PC-3 (cell line): ENCODE measurements around the gene LMTK2. TPM values are rescaled to one million over a fixed set of nuclear protein-coding genes. Genes with fewer than 3 reads are reported as not detected.

ENCODE experiments used
- ATAC-seq: fragments of 200-7000 bp; cut with Tn5 transposase; 2 replicates; pipeline ENCODE4 v1.9.1; 2020; ENCODE audit warnings: mild to moderate bottlenecking, moderate library complexity
- BruUV-seq: library from RNA; stranded (reverse); fragments of 400-500 nt; replicated peaks from 2 replicates; lab custom pipeline; 2021; lab: Mats Ljungman, UMichigan
- CTCF ChIA-PET: fragments of 300-600 bp; sonication (Branson Sonifier 250); formaldehyde crosslinking; loops from one replicate; lab custom pipeline; 2022; ENCODE audit warnings: antibody characterized with exemption; lab: Charles Lee
- POLR2A ChIA-PET: fragments of 300-600 bp; sonication (Branson Sonifier 250); formaldehyde crosslinking; loops from one replicate; lab custom pipeline; 2022; ENCODE audit warnings: antibody characterized with exemption; ENCODE audit not compliant: unreplicated experiment; lab: Charles Lee
- DNase-seq: peaks from one replicate; pipeline ENCODE4 v3.0.0-alpha.2; 2015
- H2AFZ ChIP-seq: fragments of 300-600 bp; sonication (generic); 2 replicates; pipeline ENCODE4 v1.6.0; 2016; ENCODE audit warnings: antibody characterized with exemption, low read length
- H3F3A ChIP-seq: fragments of 300-600 bp; sonication (generic); one replicate; pipeline ENCODE4 v1.6.0; 2017; ENCODE audit warnings: antibody characterized with exemption, low read length, control low read depth, mild to moderate bottlenecking; ENCODE audit not compliant: unreplicated experiment
- H3K27ac ChIP-seq: fragments of 300-600 bp; sonication (generic); 2 replicates; pipeline ENCODE4 v1.5.1; 2016; ENCODE audit warnings: mild to moderate bottlenecking, low read length
- H3K27me3 ChIP-seq: fragments of 300-600 bp; sonication (generic); 2 replicates; pipeline ENCODE4 v1.6.1; 2016; ENCODE audit warnings: low read length, mixed read lengths
- H3K36me3 ChIP-seq: fragments of 300-600 bp; sonication (generic); 2 replicates; pipeline ENCODE4 v1.6.1; 2016; ENCODE audit warnings: low read depth, mixed run types, low read length, mixed read lengths
- H3K4me1 ChIP-seq: fragments of 300-600 bp; sonication (generic); 2 replicates; pipeline ENCODE4 v1.5.1; 2016; ENCODE audit warnings: low read length; ENCODE audit not compliant: insufficient read depth
- H3K4me2 ChIP-seq: fragments of 300-600 bp; sonication (generic); 2 replicates; pipeline ENCODE4 v1.6.0; 2016; ENCODE audit warnings: low read length
- H3K4me3 ChIP-seq: fragments of 300-600 bp; sonication (generic); 2 replicates; pipeline ENCODE4 v1.5.1; 2016; ENCODE audit warnings: mild to moderate bottlenecking, low read length, mixed read lengths
- H3K79me2 ChIP-seq: fragments of 300-600 bp; sonication (generic); 2 replicates; pipeline ENCODE4 v1.6.1; 2017; ENCODE audit warnings: low read length, mixed read lengths
- H3K9ac ChIP-seq: fragments of 300-600 bp; sonication (generic); 2 replicates; pipeline ENCODE4 v1.6.0; 2016; ENCODE audit warnings: mild to moderate bottlenecking, low read length
- H3K9me2 ChIP-seq: fragments of 300-600 bp; sonication (generic); replicated peaks from 2 replicates; pipeline ENCODE4 v1.6.1; 2016; ENCODE audit warnings: mixed run types, low read length, mixed read lengths
- H3K9me3 ChIP-seq: fragments of 300-600 bp; sonication (generic); 2 replicates; pipeline ENCODE4 v1.6.1; 2016; ENCODE audit warnings: low read length, mixed read lengths
- H4K20me1 ChIP-seq: fragments of 300-600 bp; sonication (generic); 2 replicates; pipeline ENCODE4 v1.6.1; 2016; ENCODE audit warnings: low read length, mixed read lengths
- EZH2 ChIP-seq: fragments of 300-600 bp; sonication (generic); IDR thresholded peaks from one replicate; pipeline ENCODE4 v1.6.1; 2017; ENCODE audit warnings: antibody characterized with exemption, mild to moderate bottlenecking, low read length; ENCODE audit not compliant: unreplicated experiment
- EZH2phosphoT487 ChIP-seq: fragments of 300-600 bp; sonication (generic); IDR thresholded peaks from 2 replicates; pipeline ENCODE4 v1.6.1; 2018; ENCODE audit warnings: mild to moderate bottlenecking, antibody characterized with exemption, low read length, borderline replicate concordance
- intact Hi-C: fragments of 100-400 bp; cut with micrococcal nuclease; formaldehyde crosslinking; loops from 2 replicates; pipeline ENCODE4 v1.9.0; 2023
- total RNA-seq: library from RNA; depleted of rRNA; stranded (reverse); fragments of >200 nt; gene quantifications from 2 replicates; pipeline ENCODE4 v1.2.3, GENCODE V29; 2014
- TF ChIP-seq, protein P1 (sequence below): fragments of 300-600 bp; sonication (generic); conservative IDR thresholded peaks from 2 replicates; pipeline ENCODE4 v1.5.1; 2017; ENCODE audit warnings: antibody characterized with exemption, low read depth, mild to moderate bottlenecking, low read length

Gene LMTK2
- total RNA-seq, 1 experiment from 2014 or later = 9.0 TPM

DNA sequence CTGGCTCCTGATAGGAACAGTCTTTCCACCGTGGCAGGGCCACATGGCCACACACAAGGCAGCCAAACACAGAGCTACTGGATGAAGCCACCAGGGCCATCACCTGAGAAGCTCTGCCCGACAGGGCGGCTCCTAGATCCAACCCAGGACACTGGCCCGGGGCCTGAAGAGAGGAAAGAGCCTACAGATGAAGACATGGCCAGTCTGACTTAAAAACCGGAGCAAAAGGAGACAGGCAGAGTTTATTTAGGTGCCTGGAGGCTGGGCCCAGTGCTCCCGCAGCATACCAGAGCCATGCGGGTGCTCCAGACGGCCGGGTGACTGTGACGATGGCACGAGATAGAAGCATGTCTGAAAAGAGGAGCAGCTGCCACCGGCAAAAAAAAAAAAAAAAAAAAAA is 141.5 kb downstream of the LMTK2 start:
- no peaks in the 10 kb centered on the region for H3K9me2 ChIP-seq
- peaks cover 27% of the 10 kb centered on the region for H3K4me1 ChIP-seq
- H3K36me3 ChIP-seq = no peaks in the 10 kb centered on the region
- H3K27me3 ChIP-seq = no peaks in the 10 kb centered on the region
- no peak overlapping the region for H3K4me2 ChIP-seq
- no peak overlapping the region for H3K9ac ChIP-seq
- POLR2A ChIA-PET = no interaction called here
- H3F3A ChIP-seq = no peaks in the 10 kb centered on the region
- no peak for DNase-seq
- TF ChIP-seq, protein P1, sequence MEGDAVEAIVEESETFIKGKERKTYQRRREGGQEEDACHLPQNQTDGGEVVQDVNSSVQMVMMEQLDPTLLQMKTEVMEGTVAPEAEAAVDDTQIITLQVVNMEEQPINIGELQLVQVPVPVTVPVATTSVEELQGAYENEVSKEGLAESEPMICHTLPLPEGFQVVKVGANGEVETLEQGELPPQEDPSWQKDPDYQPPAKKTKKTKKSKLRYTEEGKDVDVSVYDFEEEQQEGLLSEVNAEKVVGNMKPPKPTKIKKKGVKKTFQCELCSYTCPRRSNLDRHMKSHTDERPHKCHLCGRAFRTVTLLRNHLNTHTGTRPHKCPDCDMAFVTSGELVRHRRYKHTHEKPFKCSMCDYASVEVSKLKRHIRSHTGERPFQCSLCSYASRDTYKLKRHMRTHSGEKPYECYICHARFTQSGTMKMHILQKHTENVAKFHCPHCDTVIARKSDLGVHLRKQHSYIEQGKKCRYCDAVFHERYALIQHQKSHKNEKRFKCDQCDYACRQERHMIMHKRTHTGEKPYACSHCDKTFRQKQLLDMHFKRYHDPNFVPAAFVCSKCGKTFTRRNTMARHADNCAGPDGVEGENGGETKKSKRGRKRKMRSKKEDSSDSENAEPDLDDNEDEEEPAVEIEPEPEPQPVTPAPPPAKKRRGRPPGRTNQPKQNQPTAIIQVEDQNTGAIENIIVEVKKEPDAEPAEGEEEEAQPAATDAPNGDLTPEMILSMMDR = no peak
- TF ChIP-seq EZH2phosphoT487 = no peak
- TF ChIP-seq EZH2 = no peak
- no peak overlapping the region for H3K27ac ChIP-seq
- no peaks in the 10 kb centered on the region for H3K9me3 ChIP-seq
- CTCF ChIA-PET = no interaction called here
- H3K79me2 ChIP-seq = peaks cover 14% of the 10 kb centered on the region
- ATAC-seq = no peak
- no peak overlapping the region for H3K4me3 ChIP-seq
- BruUV-seq = no TSS peak
- intact Hi-C loops = no loop called here
- H4K20me1 ChIP-seq = no peaks in the 10 kb centered on the region
- no peak overlapping the region for H2AFZ ChIP-seq

DNA sequence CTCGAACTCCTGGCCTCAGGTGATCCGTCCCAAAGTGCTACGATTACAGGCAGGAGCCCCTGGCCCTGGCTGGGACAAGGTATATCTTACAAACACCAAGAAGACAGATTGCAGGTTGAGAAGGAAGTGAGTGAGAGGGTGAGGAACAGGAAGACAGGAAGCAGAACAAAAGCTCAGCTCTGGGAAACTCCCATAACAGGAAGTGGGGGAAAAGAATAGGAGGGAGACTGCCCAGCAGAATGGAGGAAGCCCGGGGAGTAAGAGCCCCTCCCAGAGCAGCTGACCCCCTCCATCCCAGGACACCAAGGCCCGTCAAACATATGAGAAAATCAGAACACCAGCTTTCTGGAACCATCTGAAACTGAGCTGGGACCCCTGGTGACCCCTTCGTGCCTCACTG is 142.4 kb downstream of the LMTK2 start:
- intact Hi-C loops = no loop called here
- H3K9me3 ChIP-seq = no peaks in the 10 kb centered on the region
- ATAC-seq (no peak), DNase-seq (peak; percentile 6)
- H3K4me3 ChIP-seq = no peak overlapping the region
- CTCF ChIA-PET = no interaction called here
- H3K9ac ChIP-seq = no peak overlapping the region
- no peak overlapping the region for H3K4me2 ChIP-seq
- H2AFZ ChIP-seq = no peak overlapping the region
- TF ChIP-seq EZH2phosphoT487 = no peak
- TF ChIP-seq EZH2 = no peak
- TF ChIP-seq, protein P1 = no peak
- no peaks in the 10 kb centered on the region for H3F3A ChIP-seq
- no peak overlapping the region for H3K27ac ChIP-seq
- H3K27me3 ChIP-seq = no peaks in the 10 kb centered on the region
- POLR2A ChIA-PET = no interaction called here
- H3K36me3 ChIP-seq = no peaks in the 10 kb centered on the region
- no TSS peak for BruUV-seq
- no peaks in the 10 kb centered on the region for H4K20me1 ChIP-seq
- H3K79me2 ChIP-seq = peaks cover 18% of the 10 kb centered on the region
- H3K4me1 ChIP-seq = peaks cover 28% of the 10 kb centered on the region
- no peaks in the 10 kb centered on the region for H3K9me2 ChIP-seq

DNA sequence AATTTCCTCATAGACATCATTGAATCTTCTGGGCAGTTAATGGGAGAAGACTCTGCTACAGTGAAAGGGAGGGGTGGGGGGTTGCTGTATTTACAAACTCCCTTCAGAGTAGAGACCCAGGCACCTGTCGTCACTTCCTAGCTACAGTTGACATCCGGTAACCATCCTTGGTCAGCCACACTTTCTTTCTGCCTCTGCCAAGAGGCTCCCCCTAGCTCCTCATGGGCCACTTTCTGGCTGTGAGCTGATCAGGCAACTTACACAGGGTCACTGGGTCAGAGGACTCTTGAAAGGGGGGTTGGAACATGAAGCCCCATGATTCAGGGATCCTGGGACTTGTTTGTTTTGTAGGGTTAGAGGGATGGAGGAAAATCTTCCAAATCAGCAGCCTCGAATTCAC is 144.1 kb downstream of the LMTK2 start:
- Histone ChIP-seq H3K27me3 (no peaks in the 10 kb centered on the region), H3K4me3 (peak overlapping the region; percentile 99), H4K20me1 (no peaks in the 10 kb centered on the region), H3K9me3 (no peaks in the 10 kb centered on the region), H2AFZ (peak overlapping the region; percentile 96), H3K9ac (peak overlapping the region; percentile 78), H3F3A (no peaks in the 10 kb centered on the region), H3K4me1 (peaks cover 28% of the 10 kb centered on the region), H3K36me3 (no peaks in the 10 kb centered on the region), H3K27ac (peak overlapping the region; percentile 65), H3K9me2 (no peaks in the 10 kb centered on the region), H3K4me2 (peak overlapping the region; percentile 99), H3K79me2 (peaks cover 25% of the 10 kb centered on the region)
- BruUV-seq = TSS peak; percentile 47
- intact Hi-C loops = loop anchor here (2.0 kb wide), 1 partner anchor 30 kb away; the partner anchor contains the start of gene BRI3
- DNase-seq = peak; percentile 21
- POLR2A ChIA-PET = interaction anchor here (0.7 kb wide), 1 partner anchor 27 kb away, joined by 5 read pairs; no protein-coding TSS in a partner anchor
- ATAC-seq = no peak
- CTCF ChIA-PET = no interaction called here
- no peak for TF ChIP-seq EZH2
- no peak for TF ChIP-seq EZH2phosphoT487
- TF ChIP-seq, protein P1 = no peak
